GM19193 (cell line): ENCODE data around the gene ZNF483.

Experiments used
- POLR2A ChIP-seq: IDR thresholded peaks from 4 replicates; pipeline ENCODE4 v1.6.1; 2011; ENCODE audit not compliant: insufficient read depth, insufficient read length; ENCODE audit errors: extremely low read depth

ZNF483 gene

GRCh38 chr9:111598733-111599091 is 73.7 kb downstream of the ZNF483 start:
- TF ChIP-seq POLR2A = no peak

GRCh38 chr9:111599092-111599954 is 74.3 kb downstream of the ZNF483 start, which contains the start of gene PTGR1:
PTGR1 (minus strand) TSS chr9:111599647; CDS start chr9:111597422, 2,225 bp downstream.
- no peak for TF ChIP-seq POLR2A

- no peak for TF ChIP-seq POLR2A
Measured at GRCh38 chr9:111599955-111600343, 75.0 kb downstream of the ZNF483 start.

GRCh38 chr9:111601237-111602018 is 76.4 kb downstream of the ZNF483 start:
- TF ChIP-seq POLR2A = no peak

- TF ChIP-seq POLR2A = no peak
Measured at GRCh38 chr9:111603041-111603440, 78.1 kb downstream of the ZNF483 start.

GRCh38 chr9:111604054-111604615 is 79.2 kb downstream of the ZNF483 start:
- no peak for TF ChIP-seq POLR2A

GRCh38 chr9:111605041-111605559 is 80.1 kb downstream of the ZNF483 start:
- no peak for TF ChIP-seq POLR2A

- TF ChIP-seq POLR2A = no peak
Measured at GRCh38 chr9:111610149-111610548, 85.2 kb downstream of the ZNF483 start.

GRCh38 chr9:111610845-111611244 is 85.9 kb downstream of the ZNF483 start:
- no peak for TF ChIP-seq POLR2A

- no peak for TF ChIP-seq POLR2A
Measured at GRCh38 chr9:111613436-111614040, 88.6 kb downstream of the ZNF483 start.

GRCh38 chr9:111615928-111616327 is 90.9 kb downstream of the ZNF483 start:
- no peak for TF ChIP-seq POLR2A

- no peak for TF ChIP-seq POLR2A
Measured at GRCh38 chr9:111621895-111622480, 97.0 kb downstream of the ZNF483 start.

- TF ChIP-seq POLR2A = no peak
Measured at GRCh38 chr9:111622626-111623025, 97.6 kb downstream of the ZNF483 start.
